ENCODE measurements around the gene PANX2. TPM values are rescaled to one million over a fixed set of nuclear protein-coding genes. Genes with fewer than 3 reads are reported as not detected.

The PANX2 gene
- total RNA-seq, 1 donor, result under 0.01 TPM

DNA sequence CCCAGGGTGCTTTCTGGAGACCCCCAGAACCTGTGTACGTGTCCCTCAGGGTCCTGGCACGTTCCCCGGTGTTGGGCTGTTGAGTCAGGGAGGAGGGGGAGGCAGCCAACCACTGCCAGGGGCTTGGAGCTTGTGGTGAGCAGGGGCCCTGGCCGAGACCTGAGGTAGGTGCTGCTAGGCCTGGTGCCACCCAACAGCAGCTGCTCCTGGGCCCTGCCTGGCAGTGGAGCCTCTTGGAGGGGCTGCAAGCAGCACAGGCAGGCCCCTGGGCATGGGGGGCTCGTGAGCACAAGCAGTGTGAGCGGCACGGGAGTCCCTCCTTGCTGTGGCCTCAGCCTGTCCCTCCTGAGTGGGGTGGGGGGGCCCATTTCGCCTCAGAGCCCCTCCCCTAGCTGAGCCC lies 23.1 kb downstream of the PANX2 start:
- Histone ChIP-seq H3K4me2 (ENCODE audit: insufficient read depth, low read length) (no peak overlapping the region), H3K27me3 (ENCODE audit: insufficient read depth, low read length) (no peaks in the 10 kb centered on the region), H3K27ac (ENCODE audit: low read depth, low read length) (no peak overlapping the region), H4K20me1 (ENCODE audit: insufficient read depth, low read length) (peaks cover 26% of the 10 kb centered on the region), H3K4me1 (ENCODE audit: insufficient read depth, low read length) (peaks cover 11% of the 10 kb centered on the region), H3K36me3 (ENCODE audit: insufficient read depth, low read length) (peaks cover 21% of the 10 kb centered on the region), H3K9me3 (ENCODE audit: low read depth, low read length) (no peaks in the 10 kb centered on the region), H3K79me2 (ENCODE audit: insufficient read depth, low read length) (peaks cover 51% of the 10 kb centered on the region), H2AFZ (ENCODE audit: low read length) (no peak overlapping the region), H3K4me3 (ENCODE audit: insufficient read depth, low read length) (no peak overlapping the region)
- no peak for DNase-seq (ENCODE audit: insufficient read length, low spot score, missing footprints)
- no peak for TF ChIP-seq CTCF (IDR thresholded peaks at IDR 0.05; ENCODE audit: extremely low read depth, low read depth, low read length)

DNA sequence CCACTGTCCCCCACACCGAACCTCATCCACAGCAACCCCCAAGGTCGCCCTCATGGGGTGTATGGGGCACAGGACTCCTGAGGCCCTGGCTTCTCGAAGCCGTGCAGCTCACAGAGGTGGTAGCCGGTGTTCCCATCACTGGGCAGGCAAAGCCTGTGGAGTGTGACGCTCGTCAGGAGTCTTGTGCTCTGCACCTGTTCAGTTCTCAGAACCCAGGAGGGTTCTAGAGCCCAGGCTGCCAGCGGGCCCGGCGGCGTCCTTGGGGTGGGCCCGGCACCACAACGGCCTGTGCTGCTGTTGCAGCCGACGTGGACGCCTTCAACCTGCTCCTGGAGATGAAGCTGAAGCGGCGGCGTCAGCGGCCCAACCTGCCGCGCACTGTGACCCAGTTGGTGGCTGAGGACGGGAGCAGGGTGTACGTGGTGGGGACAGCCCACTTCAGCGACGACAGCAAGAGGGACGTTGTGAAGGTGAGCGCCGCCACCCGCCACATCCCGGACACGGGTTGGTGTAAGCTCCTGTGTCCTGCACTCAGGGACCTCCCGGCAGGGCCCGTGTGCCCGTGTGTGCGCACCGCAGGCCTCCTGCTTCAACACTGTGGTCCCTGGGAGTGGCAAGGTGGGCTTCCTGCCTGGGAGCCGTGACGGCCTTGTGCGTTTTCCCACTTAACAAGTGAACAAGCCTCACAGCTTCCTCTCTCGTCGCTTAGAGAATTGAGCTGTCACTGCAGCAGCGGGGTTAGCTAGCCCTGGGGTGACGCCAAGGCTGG lies 23.7 kb downstream of the PANX2 start:
- no peak for DNase-seq (ENCODE audit: insufficient read length, low spot score, missing footprints)
- Histone ChIP-seq H3K36me3 (ENCODE audit: insufficient read depth, low read length) (peaks cover 16% of the 10 kb centered on the region), H3K4me2 (ENCODE audit: insufficient read depth, low read length) (no peak overlapping the region), H3K4me3 (ENCODE audit: insufficient read depth, low read length) (no peak overlapping the region), H2AFZ (ENCODE audit: low read length) (no peak overlapping the region), H3K27ac (ENCODE audit: low read depth, low read length) (no peak overlapping the region), H3K9me3 (ENCODE audit: low read depth, low read length) (no peaks in the 10 kb centered on the region), H4K20me1 (ENCODE audit: insufficient read depth, low read length) (peaks cover 20% of the 10 kb centered on the region), H3K4me1 (ENCODE audit: insufficient read depth, low read length) (peaks cover 11% of the 10 kb centered on the region), H3K79me2 (ENCODE audit: insufficient read depth, low read length) (peaks cover 45% of the 10 kb centered on the region), H3K27me3 (ENCODE audit: insufficient read depth, low read length) (no peaks in the 10 kb centered on the region)
- TF ChIP-seq CTCF (IDR thresholded peaks at IDR 0.05; ENCODE audit: extremely low read depth, low read depth, low read length), result no peak

GRCh38 chr22:50196256-50196655 lies 25.7 kb downstream of the PANX2 start:
- Histone ChIP-seq H3K4me3 (ENCODE audit: insufficient read depth, low read length) (no peak overlapping the region), H3K4me2 (ENCODE audit: insufficient read depth, low read length) (no peak overlapping the region), H3K9me3 (ENCODE audit: low read depth, low read length) (no peaks in the 10 kb centered on the region), H4K20me1 (ENCODE audit: insufficient read depth, low read length) (peaks cover 15% of the 10 kb centered on the region), H3K79me2 (ENCODE audit: insufficient read depth, low read length) (peaks cover 26% of the 10 kb centered on the region), H3K36me3 (ENCODE audit: insufficient read depth, low read length) (peaks cover 16% of the 10 kb centered on the region), H3K27ac (ENCODE audit: low read depth, low read length) (no peak overlapping the region), H3K4me1 (ENCODE audit: insufficient read depth, low read length) (peaks cover 4% of the 10 kb centered on the region), H3K27me3 (ENCODE audit: insufficient read depth, low read length) (no peaks in the 10 kb centered on the region), H2AFZ (ENCODE audit: low read length) (no peak overlapping the region)
- no peak for DNase-seq (ENCODE audit: insufficient read length, low spot score, missing footprints)
- no peak for TF ChIP-seq CTCF (IDR thresholded peaks at IDR 0.05; ENCODE audit: extremely low read depth, low read depth, low read length)

GRCh38 chr22:50197000-50197800 lies 26.7 kb downstream of the PANX2 start:
- Histone ChIP-seq H4K20me1 (ENCODE audit: insufficient read depth, low read length) (peaks cover 16% of the 10 kb centered on the region), H3K4me1 (ENCODE audit: insufficient read depth, low read length) (peaks cover 7% of the 10 kb centered on the region), H3K9me3 (ENCODE audit: low read depth, low read length) (no peaks in the 10 kb centered on the region), H3K79me2 (ENCODE audit: insufficient read depth, low read length) (peaks cover 26% of the 10 kb centered on the region), H3K27me3 (ENCODE audit: insufficient read depth, low read length) (no peaks in the 10 kb centered on the region), H3K4me2 (ENCODE audit: insufficient read depth, low read length) (no peak overlapping the region), H3K36me3 (ENCODE audit: insufficient read depth, low read length) (peaks cover 16% of the 10 kb centered on the region), H3K4me3 (ENCODE audit: insufficient read depth, low read length) (no peak overlapping the region), H3K27ac (ENCODE audit: low read depth, low read length) (no peak overlapping the region), H2AFZ (ENCODE audit: low read length) (no peak overlapping the region)
- no peak for DNase-seq (ENCODE audit: insufficient read length, low spot score, missing footprints)
- no peak for TF ChIP-seq CTCF (IDR thresholded peaks at IDR 0.05; ENCODE audit: extremely low read depth, low read depth, low read length)
